ENCODE results near the gene TOP1.

TOP1 gene

DNA sequence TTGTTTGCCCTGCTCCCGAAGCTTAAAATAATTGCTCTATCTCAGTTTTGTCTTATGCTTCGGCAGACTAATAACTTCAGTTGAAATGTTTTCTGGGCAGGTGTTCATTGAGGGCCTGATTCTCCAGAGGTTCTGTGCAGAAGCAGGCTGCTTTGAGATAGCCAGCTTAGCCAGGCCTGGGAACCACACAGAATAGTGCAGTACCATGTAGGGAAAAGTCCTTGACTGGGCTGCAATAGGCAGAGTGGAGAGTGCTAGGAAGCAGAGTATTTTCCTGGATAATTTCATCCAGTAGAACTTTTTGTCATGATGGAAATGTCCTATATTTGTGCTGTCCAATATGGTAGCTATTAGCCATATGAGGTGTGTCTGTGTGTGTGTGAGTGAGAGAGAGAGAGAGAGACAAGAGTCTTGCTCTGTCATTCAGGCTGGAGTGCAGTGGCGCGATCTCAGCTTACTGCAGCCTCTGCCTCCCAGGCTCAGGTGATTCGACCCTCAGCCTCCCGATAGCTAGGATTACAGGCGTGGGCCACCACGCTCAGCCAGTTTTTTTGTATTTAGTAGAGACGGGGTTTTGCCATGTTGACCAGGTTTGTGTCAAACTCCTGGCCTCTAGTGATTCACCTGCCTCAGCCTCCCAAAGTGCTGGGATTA, 15.9 kb downstream of the TOP1 start:
- Histone ChIP-seq H3K27me3 (ENCODE audit: control insufficient read depth, low read length) (no peaks in the 10 kb centered on the region), H3K4me3 (ENCODE audit: low read length) (no peak overlapping the region), H3K36me3 (ENCODE audit: control insufficient read depth, low read length) (peaks cover 57% of the 10 kb centered on the region), H3K4me1 (ENCODE audit: control insufficient read depth, low read length) (peaks cover 78% of the 10 kb centered on the region), H4K20me1 (ENCODE audit: control insufficient read depth, insufficient read depth, low read depth, low read length) (peaks cover 21% of the 10 kb centered on the region), H3F3A (ENCODE audit: control insufficient read depth, insufficient read depth) (peaks cover 10% of the 10 kb centered on the region; the same call in 1 of the 2 replicates), H3K79me2 (ENCODE audit: control insufficient read depth, low read length) (peaks cover 100% of the 10 kb centered on the region), H3K4me2 (ENCODE audit: low read length) (peak overlapping the region; percentile 26), H3K9me3 (ENCODE audit: control insufficient read depth, insufficient read depth, low read length) (no peaks in the 10 kb centered on the region), H3K9me2 (replicated peaks; ENCODE audit: control insufficient read depth, low read length) (no peaks in the 10 kb centered on the region), H3K27ac (ENCODE audit: low read depth, low read length) (no peak overlapping the region)
- TF ChIP-seq, protein P1, sequence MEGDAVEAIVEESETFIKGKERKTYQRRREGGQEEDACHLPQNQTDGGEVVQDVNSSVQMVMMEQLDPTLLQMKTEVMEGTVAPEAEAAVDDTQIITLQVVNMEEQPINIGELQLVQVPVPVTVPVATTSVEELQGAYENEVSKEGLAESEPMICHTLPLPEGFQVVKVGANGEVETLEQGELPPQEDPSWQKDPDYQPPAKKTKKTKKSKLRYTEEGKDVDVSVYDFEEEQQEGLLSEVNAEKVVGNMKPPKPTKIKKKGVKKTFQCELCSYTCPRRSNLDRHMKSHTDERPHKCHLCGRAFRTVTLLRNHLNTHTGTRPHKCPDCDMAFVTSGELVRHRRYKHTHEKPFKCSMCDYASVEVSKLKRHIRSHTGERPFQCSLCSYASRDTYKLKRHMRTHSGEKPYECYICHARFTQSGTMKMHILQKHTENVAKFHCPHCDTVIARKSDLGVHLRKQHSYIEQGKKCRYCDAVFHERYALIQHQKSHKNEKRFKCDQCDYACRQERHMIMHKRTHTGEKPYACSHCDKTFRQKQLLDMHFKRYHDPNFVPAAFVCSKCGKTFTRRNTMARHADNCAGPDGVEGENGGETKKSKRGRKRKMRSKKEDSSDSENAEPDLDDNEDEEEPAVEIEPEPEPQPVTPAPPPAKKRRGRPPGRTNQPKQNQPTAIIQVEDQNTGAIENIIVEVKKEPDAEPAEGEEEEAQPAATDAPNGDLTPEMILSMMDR (IDR thresholded peaks at IDR 0.05; ENCODE audit: low read depth, low read length, poor library complexity, severe bottlenecking) = no peak
- TF ChIP-seq EZH2phosphoT487 (IDR thresholded peaks at IDR 0.05; ENCODE audit: borderline replicate concordance, low read length) = no peak

DNA sequence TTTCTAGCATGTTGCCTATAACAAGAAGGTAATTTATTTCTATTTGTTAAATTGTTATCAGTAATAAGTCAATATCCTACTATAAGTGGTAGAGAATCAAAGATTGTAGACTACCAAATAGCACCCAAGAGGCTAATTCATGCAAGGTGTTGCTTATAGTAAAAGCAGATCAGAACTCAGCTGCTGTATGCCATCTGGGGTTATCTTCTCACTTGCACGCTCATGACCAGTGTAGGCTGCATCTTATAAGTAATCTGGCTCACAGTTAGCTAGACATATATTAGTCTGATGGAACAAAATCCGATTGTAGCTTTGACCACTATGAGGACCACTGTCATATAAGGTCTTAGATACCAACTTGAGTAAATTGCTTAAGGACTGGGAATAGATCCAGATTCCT, 17.0 kb downstream of the TOP1 start:
- Histone ChIP-seq H3K4me2 (ENCODE audit: low read length) (peak overlapping the region; percentile 61), H3K79me2 (ENCODE audit: control insufficient read depth, low read length) (peaks cover 100% of the 10 kb centered on the region), H3K9me2 (replicated peaks; ENCODE audit: control insufficient read depth, low read length) (no peaks in the 10 kb centered on the region), H3K4me1 (ENCODE audit: control insufficient read depth, low read length) (peaks cover 89% of the 10 kb centered on the region), H3K27me3 (ENCODE audit: control insufficient read depth, low read length) (no peaks in the 10 kb centered on the region), H3K9me3 (ENCODE audit: control insufficient read depth, insufficient read depth, low read length) (no peaks in the 10 kb centered on the region), H3K27ac (ENCODE audit: low read depth, low read length) (no peak overlapping the region), H3K4me3 (ENCODE audit: low read length) (peak overlapping the region; percentile 54), H3K36me3 (ENCODE audit: control insufficient read depth, low read length) (peaks cover 47% of the 10 kb centered on the region), H4K20me1 (ENCODE audit: control insufficient read depth, insufficient read depth, low read depth, low read length) (peaks cover 21% of the 10 kb centered on the region), H3F3A (ENCODE audit: control insufficient read depth, insufficient read depth) (peaks cover 10% of the 10 kb centered on the region; the same call in 1 of the 2 replicates)
- TF ChIP-seq, protein P1 (IDR thresholded peaks at IDR 0.05; ENCODE audit: low read depth, low read length, poor library complexity, severe bottlenecking) = no peak
- no peak for TF ChIP-seq EZH2phosphoT487 (IDR thresholded peaks at IDR 0.05; ENCODE audit: borderline replicate concordance, low read length)

DNA sequence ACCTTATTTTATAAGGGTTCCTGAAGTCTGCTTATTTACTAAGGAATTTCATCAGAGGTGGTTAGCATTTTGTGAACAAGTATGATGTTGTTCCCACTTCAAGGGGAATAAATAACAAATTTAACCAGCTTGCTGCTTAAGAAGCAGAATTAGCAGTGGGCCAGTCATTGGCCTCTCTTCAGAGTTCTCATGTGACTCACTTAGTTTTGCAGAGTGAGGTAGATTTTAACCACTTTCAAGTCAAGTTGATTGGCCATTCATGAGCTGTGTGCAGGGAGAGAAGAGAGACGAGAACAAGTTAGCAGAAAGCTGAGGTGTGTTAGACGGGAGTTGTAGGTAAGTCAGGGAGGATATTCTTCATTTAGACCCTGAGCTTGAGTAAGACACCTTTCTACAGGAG, 18.1 kb downstream of the TOP1 start:
- peaks cover 92% of the 10 kb centered on the region for H3K4me1 ChIP-seq (ENCODE audit: control insufficient read depth, low read length)
- H4K20me1 ChIP-seq (ENCODE audit: control insufficient read depth, insufficient read depth, low read depth, low read length) = peaks cover 27% of the 10 kb centered on the region

More for the DNA sequence above, 18.1 kb downstream of the TOP1 start:
- Histone ChIP-seq H3K9me2 (replicated peaks; ENCODE audit: control insufficient read depth, low read length) (no peaks in the 10 kb centered on the region), H3K79me2 (ENCODE audit: control insufficient read depth, low read length) (peaks cover 100% of the 10 kb centered on the region), H3K9me3 (ENCODE audit: control insufficient read depth, insufficient read depth, low read length) (no peaks in the 10 kb centered on the region), H3K4me2 (ENCODE audit: low read length) (peak overlapping the region; percentile 61), H3F3A (ENCODE audit: control insufficient read depth, insufficient read depth) (peaks cover 10% of the 10 kb centered on the region; the same call in 1 of the 2 replicates), H3K36me3 (ENCODE audit: control insufficient read depth, low read length) (peaks cover 45% of the 10 kb centered on the region), H3K27me3 (ENCODE audit: control insufficient read depth, low read length) (no peaks in the 10 kb centered on the region), H3K4me3 (ENCODE audit: low read length) (peak overlapping the region; percentile 54), H3K27ac (ENCODE audit: low read depth, low read length) (peak overlapping the region; percentile 50; the same call in 1 of the 2 replicates)
- TF ChIP-seq, protein P1 (IDR thresholded peaks at IDR 0.05; ENCODE audit: low read depth, low read length, poor library complexity, severe bottlenecking) = no peak
- no peak for TF ChIP-seq EZH2phosphoT487 (IDR thresholded peaks at IDR 0.05; ENCODE audit: borderline replicate concordance, low read length)
